Glomerular endothelial cell (primary cell): ENCODE results near the gene CSNK1G1. TPM values are rescaled to one million over a fixed set of nuclear protein-coding genes. Genes with fewer than 3 reads are reported as not detected.
"Not testable (repeated sequence)": the region's sequence is repeated elsewhere in the genome, so short reads cannot be mapped to it uniquely, and the experiment has no call there.

Source experiments
- DNase-seq: peaks from one replicate; pipeline ENCODE4 v3.0.0-alpha.2; 2011; ENCODE audit warnings: low read depth, low spot score; ENCODE audit errors: extremely low read depth
- total RNA-seq: library from RNA; depleted of rRNA; stranded (reverse); fragments of >200 nt; gene quantifications from 2 replicates; pipeline ENCODE4 v1.2.3, GENCODE V29; 2015

The CSNK1G1 gene
- total RNA-seq, 1 donor from 2014 or later: 27.2 TPM

- DNase-seq: no peak
Observed at GRCh38 chr15:64138331-64138941, 217.5 kb downstream of the CSNK1G1 start.

DNA sequence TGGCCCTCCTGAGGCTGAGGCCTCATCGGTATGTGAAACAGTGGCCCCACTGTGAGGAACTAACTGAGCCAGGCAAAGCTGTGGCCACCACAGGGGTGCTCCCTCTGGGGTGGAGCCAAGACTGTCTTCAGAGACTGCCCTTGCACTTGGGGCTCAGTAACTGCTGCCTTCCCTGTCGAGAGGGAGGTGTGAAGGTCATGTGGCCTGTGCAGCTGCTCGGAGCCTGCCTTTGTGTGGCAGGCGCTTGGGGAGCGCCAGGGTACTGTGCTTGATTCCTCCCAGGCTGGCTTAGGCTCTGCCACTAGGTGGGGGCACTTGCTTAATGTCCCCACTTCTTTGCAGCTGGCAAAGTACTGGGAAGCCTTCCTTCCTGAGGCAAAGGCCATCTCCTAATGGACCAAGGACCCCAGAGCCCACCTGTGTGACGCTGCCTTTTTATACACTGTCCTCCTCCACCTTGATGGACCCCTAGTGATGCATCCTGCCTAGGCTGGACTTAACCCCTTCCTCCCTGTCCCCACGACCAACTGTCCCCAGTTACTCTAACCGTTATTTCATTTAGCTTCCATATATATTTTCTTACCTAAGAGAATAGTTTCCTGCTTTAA, 218.6 kb downstream of the CSNK1G1 start:
- no peak for DNase-seq

- no peak for DNase-seq
Observed at GRCh38 chr15:64136347-64136746, 219.6 kb downstream of the CSNK1G1 start.

- DNase-seq: no peak
Observed at GRCh38 chr15:64134345-64134829, 221.6 kb downstream of the CSNK1G1 start.

- no peak for DNase-seq
Observed at GRCh38 chr15:64133623-64134344, 222.2 kb downstream of the CSNK1G1 start.

GRCh38 chr15:64132217-64132616, 223.8 kb downstream of the CSNK1G1 start:
- no peak for DNase-seq

DNA sequence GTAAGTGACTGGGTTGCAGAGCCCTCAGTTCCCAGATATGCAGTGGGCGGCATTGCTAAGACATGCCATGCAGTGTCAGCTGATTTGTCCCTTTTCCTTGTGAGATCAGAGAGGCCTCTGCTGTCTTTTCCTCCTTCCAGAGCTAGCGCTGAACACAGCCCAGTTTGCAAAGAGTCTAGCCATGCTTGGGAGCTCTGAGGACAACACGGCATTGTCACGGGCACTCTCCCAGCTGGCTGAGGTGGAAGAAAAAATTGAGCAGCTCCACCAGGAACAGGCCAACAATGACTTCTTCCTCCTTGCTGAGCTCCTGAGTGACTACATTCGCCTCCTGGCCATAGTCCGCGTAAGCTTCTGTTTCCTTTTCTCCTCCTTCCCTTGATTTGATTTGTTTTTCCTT, 224.4 kb downstream of the CSNK1G1 start:
- DNase-seq: no peak

DNA sequence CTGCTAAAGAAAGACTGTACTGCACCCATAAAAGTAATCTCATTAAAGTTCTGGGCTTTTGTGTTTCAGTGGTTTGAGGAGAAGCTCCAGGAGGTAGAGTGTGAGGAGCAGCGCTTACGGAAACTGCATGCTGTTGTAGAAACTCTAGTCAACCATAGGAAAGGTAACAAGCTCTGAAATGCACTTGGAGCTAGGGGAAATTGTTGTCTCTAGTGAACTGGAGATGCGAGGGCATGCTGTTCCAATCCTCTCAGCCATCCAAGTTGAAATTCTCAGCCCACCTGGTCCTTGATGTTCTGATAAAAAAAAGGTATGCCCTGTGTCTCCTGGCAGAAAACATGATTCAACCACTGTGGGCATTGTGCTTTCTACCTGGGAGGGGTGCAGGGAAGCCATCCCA, 225.8 kb downstream of the CSNK1G1 start:
- DNase-seq: no peak

DNA sequence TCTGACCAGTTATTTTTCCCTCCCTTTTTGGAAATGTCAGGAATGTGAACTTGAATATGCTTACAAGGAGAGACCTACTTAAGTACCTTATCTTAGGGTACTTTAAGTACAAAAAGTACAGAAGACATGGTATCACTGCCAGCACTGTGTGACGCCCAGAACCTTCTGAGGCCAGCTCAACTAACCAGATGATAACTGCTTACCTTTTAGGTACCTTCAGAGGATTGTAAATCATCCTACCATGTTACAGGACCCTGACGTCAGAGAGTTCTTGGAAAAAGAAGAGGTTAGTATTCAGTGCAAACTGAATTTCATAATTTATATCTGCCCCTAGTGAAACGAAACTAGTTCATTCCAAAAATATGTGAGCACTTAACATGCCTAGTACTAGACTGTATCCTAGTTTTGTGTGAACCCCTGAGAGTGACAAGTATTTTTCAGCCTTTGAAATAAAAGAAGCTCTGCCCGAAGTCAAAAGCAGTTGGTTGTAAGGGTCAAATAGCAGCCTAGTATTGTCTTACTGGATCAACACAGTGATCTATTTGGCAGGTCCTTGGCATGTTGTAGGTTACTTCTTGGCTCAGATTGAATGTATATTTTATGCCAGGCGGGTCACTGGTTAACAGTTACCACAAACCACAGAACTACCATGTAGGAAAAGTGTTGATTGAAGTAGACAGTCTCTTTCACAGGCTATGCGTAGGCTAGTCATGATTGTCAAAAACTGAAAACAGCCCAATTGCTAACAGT, 228.3 kb downstream of the CSNK1G1 start:
- DNase-seq: no peak

- DNase-seq: no peak
Observed at GRCh38 chr15:64125978-64126377, 230.0 kb downstream of the CSNK1G1 start.

DNA sequence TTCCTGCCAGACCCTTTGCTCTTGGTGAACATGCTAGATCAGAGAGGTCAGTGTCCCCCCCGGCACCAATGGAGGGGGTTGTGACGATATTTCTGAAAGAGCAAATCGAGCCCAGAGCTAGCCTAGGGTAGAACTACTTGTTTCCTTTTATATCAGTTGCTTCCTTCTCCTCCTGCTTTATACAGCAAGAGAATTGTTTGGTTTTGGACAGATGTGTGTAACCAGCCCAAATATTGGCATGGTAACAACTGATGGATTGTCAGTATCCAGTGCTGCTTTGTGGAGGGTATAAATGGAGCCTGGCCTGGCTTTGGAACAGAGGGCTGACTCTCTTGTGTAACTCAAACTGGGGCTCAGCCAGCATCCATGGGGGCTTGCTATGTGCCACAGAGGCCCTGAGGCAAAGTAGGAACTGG, 233.0 kb downstream of the CSNK1G1 start:
- DNase-seq: no peak

DNA sequence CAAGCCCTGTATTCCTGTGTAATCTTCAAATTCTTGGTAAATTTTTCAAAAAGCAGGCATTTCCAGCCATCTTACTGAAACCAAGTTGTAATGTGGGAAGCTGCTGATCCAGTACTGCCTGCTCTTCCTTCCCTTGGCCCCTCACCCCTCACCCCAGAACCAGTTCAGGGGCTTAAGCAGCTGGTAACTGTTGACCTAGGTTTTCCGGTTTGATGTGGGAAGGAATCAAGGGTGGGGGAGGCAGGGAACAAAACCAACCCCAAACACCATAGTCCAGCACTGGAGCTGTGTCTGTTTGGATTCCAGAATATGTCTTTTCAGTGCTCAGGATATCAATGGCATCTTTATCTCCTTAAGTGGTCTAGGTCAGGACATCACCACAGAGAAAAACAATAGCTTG, 233.5 kb downstream of the CSNK1G1 start:
- no peak for DNase-seq

- no peak for DNase-seq
Observed at GRCh38 chr15:64121614-64122013, 234.4 kb downstream of the CSNK1G1 start.

GRCh38 chr15:64120322-64120721, 235.7 kb downstream of the CSNK1G1 start:
- not testable (repeated sequence) for DNase-seq

DNA sequence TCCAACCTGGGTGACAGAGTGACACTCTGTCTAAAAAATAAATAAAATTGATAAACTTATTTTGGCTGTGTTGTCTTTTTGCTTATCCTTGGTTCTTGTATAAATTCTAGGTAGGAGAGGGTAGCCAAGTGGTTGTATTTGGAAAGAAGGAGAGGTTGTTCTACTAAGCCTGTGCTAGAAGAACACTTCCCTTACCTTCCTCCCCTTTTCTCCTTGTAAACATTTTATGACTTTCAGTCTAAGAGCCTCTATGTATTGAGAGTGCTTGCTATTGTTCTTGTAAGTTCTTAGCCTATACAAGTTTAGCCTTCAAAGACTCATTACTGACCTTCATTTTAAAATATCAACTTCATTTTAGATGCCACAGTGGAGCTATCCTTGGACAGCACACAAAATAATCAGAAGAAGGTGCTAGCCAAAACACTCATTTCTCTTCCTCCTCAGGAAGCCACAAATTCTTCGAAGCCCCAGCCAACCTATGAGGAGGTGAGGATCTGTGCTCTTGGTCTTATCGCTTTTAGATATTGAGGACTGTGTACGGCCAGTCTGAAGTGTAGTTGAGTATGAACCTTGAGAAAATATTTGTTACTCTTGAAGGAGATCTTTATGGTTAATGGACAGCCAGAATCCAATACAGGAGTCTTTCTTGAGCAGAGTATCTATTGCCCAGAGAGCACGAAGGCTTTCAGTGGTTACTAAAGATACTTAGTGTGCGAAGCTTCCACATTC, 238.1 kb downstream of the CSNK1G1 start:
- DNase-seq: no peak

Other genes with a start within 250 kb of the CSNK1G1 start
- 0.64 TPM in 1 of 2 replicates, not detected in the other for gene SNX22, start 204.4 kb downstream of the CSNK1G1 start, total RNA-seq
- 581 and 692 TPM in 2 replicates for gene PPIB, start 193.2 kb downstream of the CSNK1G1 start, total RNA-seq
- 8.5 and 10.9 TPM in 2 replicates for gene PCLAF, start 25.3 kb upstream of the CSNK1G1 start, total RNA-seq
- gene TRIP4, start 31.7 kb upstream of the CSNK1G1 start, total RNA-seq: 17.8 and 18.3 TPM in 2 replicates
- 27.8 and 40.0 TPM in 2 replicates for gene ZNF609, start 104.4 kb upstream of the CSNK1G1 start, total RNA-seq